ENCODE measurements around the gene ZNF514. TPM values are rescaled to one million over a fixed set of nuclear protein-coding genes. Genes with fewer than 3 reads are reported as not detected.

ZNF514 gene
- total and polyA plus RNA-seq, 2 of the 8 experiments (the other 6 are each of a cell fraction or from before 2014, with no cell fraction given) = 5.3 to 13.3 TPM

GRCh38 chr2:95113464-95113863, 46.2 kb downstream of the ZNF514 start (continued):
- TF ChIP-seq CHD7 (IDR thresholded peaks at IDR 0.05; ENCODE audit: insufficient replicate concordance, low read length) (no peak), NANOG (IDR thresholded peaks at IDR 0.05; ENCODE audit: insufficient read depth, low read depth, low read length, poor library complexity, severe bottlenecking) (no peak), EP300 (IDR thresholded peaks at IDR 0.05; ENCODE audit: borderline replicate concordance in 1 of 2, low read depth in 2 of 2, low read length in 2 of 2) (no peak), SP2 (IDR thresholded peaks at IDR 0.05; ENCODE audit: low read length) (no peak), CTBP2 (IDR thresholded peaks at IDR 0.05; ENCODE audit: borderline replicate concordance, insufficient read depth, insufficient read length, low read length) (no peak), ZNF274 (IDR thresholded peaks at IDR 0.05; ENCODE audit: borderline replicate concordance, extremely low read depth, low read length) (no peak), JUND (IDR thresholded peaks at IDR 0.05; ENCODE audit: low read length) (no peak), SRF (IDR thresholded peaks at IDR 0.05; ENCODE audit: low read depth, low read length) (no peak), CBX8 (IDR thresholded peaks at IDR 0.05; ENCODE audit: borderline replicate concordance, low read depth, low read length) (no peak), SP1 (IDR thresholded peaks at IDR 0.05; ENCODE audit: low read depth, low read length) (no peak)

Data from H1 (cell line).